Naive thymus-derived CD4-positive, alpha-beta T cell (primary cell): ENCODE data around the gene LSP1. TPM values are rescaled to one million over a fixed set of nuclear protein-coding genes. Genes with fewer than 3 reads are reported as not detected.
A peak's percentile ranks its signal among the peaks of the same experiment; 100 is the strongest.

ENCODE experiments used
- ATAC-seq: fragments of 150-1000 bp; cut with Tn5 transposase; 2 replicates; pipeline ENCODE4 v1.10.0; 2021; ENCODE audit warnings: mild to moderate bottlenecking, moderate library complexity
- CTCF ChIA-PET: fragments of 350-600 bp; sonication (Branson Sonifier 250); formaldehyde crosslinking; loops from one replicate; lab custom pipeline; 2021; ENCODE audit warnings: antibody characterized with exemption; lab: Charles Lee
- POLR2A ChIA-PET: fragments of 350-600 bp; sonication (Branson Sonifier 250); formaldehyde crosslinking; loops from one replicate; lab custom pipeline; 2021; ENCODE audit warnings: antibody characterized with exemption, inconsistent platforms; lab: Charles Lee
- DNase-seq, 9 donors: peaks; one replicate each; pipeline versions ENCODE4 v3.0.0 to v3.0.0-alpha.2; 2020 to 2022; ENCODE audit warnings: mixed read lengths in 1 of 9
- H3K27ac ChIP-seq: one replicate; pipeline ENCODE4 v1.7.0; 2013; ENCODE audit warnings: mild to moderate bottlenecking, low read depth, low read length, moderate library complexity
- H3K27me3 ChIP-seq, 2 donors: one replicate each; pipeline ENCODE4 v1.7.0; 2013; ENCODE audit warnings: low read length in 2 of 2, mild to moderate bottlenecking in 2 of 2, moderate library complexity in 2 of 2; ENCODE audit not compliant: control insufficient read depth in 2 of 2, insufficient read depth in 2 of 2
- H3K36me3 ChIP-seq, 3 experiments: 1 replicate in 2 of 3; 2 replicates in 1 of 3; pipeline ENCODE4 v1.7.0; 2013; ENCODE audit warnings: low read length in 3 of 3, mild to moderate bottlenecking in 3 of 3, moderate library complexity in 1 of 3; ENCODE audit not compliant: insufficient read depth in 3 of 3, control insufficient read depth in 2 of 3
- H3K4me1 ChIP-seq, 2 donors: one replicate each; pipeline ENCODE4 v1.7.0; 2013; ENCODE audit warnings: low read length in 2 of 2, mild to moderate bottlenecking in 2 of 2, moderate library complexity in 1 of 2; ENCODE audit not compliant: control insufficient read depth in 2 of 2, insufficient read depth in 2 of 2
- H3K4me3 ChIP-seq: 2 replicates; pipeline ENCODE4 v1.7.0; 2013; ENCODE audit warnings: mild to moderate bottlenecking, low read length
- H3K9me3 ChIP-seq, 3 experiments: 1 replicate in 2 of 3; 2 replicates in 1 of 3; pipeline ENCODE4 v1.7.0; 2013; ENCODE audit warnings: low read length in 3 of 3; ENCODE audit not compliant: control insufficient read depth in 2 of 3
- H3K27ac Mint-ChIP-seq, 9 donors: one replicate each; pipeline ENCODE4 v1.8.0; 2020 to 2022; ENCODE audit warnings: mixed read lengths in 9 of 9, mild to moderate bottlenecking in 8 of 9, moderate library complexity in 5 of 9, inconsistent platforms in 2 of 9
- H3K27me3 Mint-ChIP-seq, 5 donors: one replicate each; pipeline ENCODE4 v1.8.0; 2021 to 2022; ENCODE audit warnings: mixed read lengths in 5 of 5, mild to moderate bottlenecking in 1 of 5
- H3K36me3 Mint-ChIP-seq, 5 donors: one replicate each; pipeline ENCODE4 v1.8.0; 2020 to 2022; ENCODE audit warnings: mixed read lengths in 5 of 5, mild to moderate bottlenecking in 3 of 5, inconsistent platforms in 1 of 5
- H3K4me1 Mint-ChIP-seq, 7 donors: one replicate each; pipeline ENCODE4 v1.8.0; 2020 to 2022; ENCODE audit warnings: mixed read lengths in 7 of 7, mild to moderate bottlenecking in 3 of 7, inconsistent platforms in 1 of 7
- H3K4me3 Mint-ChIP-seq, 10 donors: one replicate each; pipeline ENCODE4 v1.8.0; 2020 to 2022; ENCODE audit warnings: mild to moderate bottlenecking in 10 of 10, mixed read lengths in 10 of 10, moderate library complexity in 6 of 10, inconsistent platforms in 2 of 10
- H3K9me3 Mint-ChIP-seq, 11 donors: one replicate each; pipeline ENCODE4 v1.8.0; 2020 to 2022; ENCODE audit warnings: mixed read lengths in 11 of 11, mild to moderate bottlenecking in 4 of 11, inconsistent platforms in 1 of 11, moderate library complexity in 1 of 11
- intact Hi-C, 2 donors: fragments of 100-400 bp; cut with micrococcal nuclease; formaldehyde crosslinking; loops; one replicate each; pipeline ENCODE4 v1.15.1; 2023
- polyA plus RNA-seq, 2 donors: library from polyadenylated mRNA; unstranded; fragments of 300-500 nt; fragmentation: Illumina TruSeq; gene quantifications; one replicate each; pipeline ENCODE4 v1.2.3, GENCODE V29; 2021
- total RNA-seq, 6 experiments: library from RNA in 5 of 6; stranded (reverse) in 5 of 6; gene quantifications; 1 replicate in 5 of 6; 2 replicates in 1 of 6; pipeline ENCODE4 v1.2.3 and lab custom pipeline; 2021 to 2026

The LSP1 gene
- total and polyA plus RNA-seq, 7 experiments from 2014 or later: 248 to 578 (median 295) TPM

GRCh38 chr11:1861435-1862411, 8.8 kb downstream of the LSP1 start:
- ATAC-seq: no peak
- no peaks in the 10 kb centered on the region for H3K9me3 Mint-ChIP-seq
- CTCF ChIA-PET: no interaction called here

GRCh38 chr11:1862588-1863351, 9.9 kb downstream of the LSP1 start:
- DNase-seq (no peak), ATAC-seq (peak; percentile 12)
- H3K27ac Mint-ChIP-seq: peak overlapping the region in 3 of 9 donors; percentile 43 to 88 (median 47)
- peaks cover 0 to 4% (median 0%) of the 10 kb centered on the region in 5 donors for H3K36me3 Mint-ChIP-seq
- no peaks in the 10 kb centered on the region for H3K9me3 ChIP-seq
- no peak overlapping the region for H3K4me3 ChIP-seq
- no peaks in the 10 kb centered on the region for H3K27me3 Mint-ChIP-seq
- H3K4me1 Mint-ChIP-seq: peaks cover 0 to 38% (median 15%) of the 10 kb centered on the region in 7 donors
- H3K4me1 ChIP-seq: peaks cover 25 to 28% of the 10 kb centered on the region in 2 donors
- H3K9me3 Mint-ChIP-seq: no peaks in the 10 kb centered on the region
- H3K27ac ChIP-seq: peak overlapping the region; percentile 31
- POLR2A ChIA-PET: interaction anchor here (0.6 kb wide), 1 partner anchor 9 kb away, joined by 3 read pairs; no protein-coding TSS in a partner anchor
- H3K36me3 ChIP-seq: peaks cover 0 to 41% (median 0%) of the 10 kb centered on the region in 3 experiments
- no peaks in the 10 kb centered on the region for H3K27me3 ChIP-seq
- intact Hi-C loops: no loop called here
- peak overlapping the region in 1 of 10 donors; percentile 56 for H3K4me3 Mint-ChIP-seq
- CTCF ChIA-PET: interaction anchor here (1.0 kb wide), 1 partner anchor 29 kb away, joined by 3 read pairs; no protein-coding TSS in a partner anchor

More at GRCh38 chr11:1861435-1862411, 8.8 kb downstream of the LSP1 start:
- Histone ChIP-seq H3K9me3 (no peaks in the 10 kb centered on the region), H3K4me3 (no peak overlapping the region), H3K27me3 (no peaks in the 10 kb centered on the region), H3K27ac (peak overlapping the region; percentile 31), H3K36me3 (peaks cover 0 to 48% (median 0%) of the 10 kb centered on the region in 3 experiments), H3K4me1 (peaks cover 25 to 28% of the 10 kb centered on the region in 2 donors)
- Mint-ChIP-seq H3K27me3 (no peaks in the 10 kb centered on the region), H3K4me1 (peaks cover 0 to 38% (median 15%) of the 10 kb centered on the region in 7 donors), H3K4me3 (no peak overlapping the region), H3K36me3 (peaks cover 0 to 4% (median 0%) of the 10 kb centered on the region in 5 donors), H3K27ac (no peak overlapping the region)
- intact Hi-C loops: no loop called here
- DNase-seq: no peak
- POLR2A ChIA-PET: no interaction called here

- H3K9me3 Mint-ChIP-seq: no peaks in the 10 kb centered on the region
- no peak for DNase-seq
- peak overlapping the region; percentile 33 for H3K27ac ChIP-seq
- ChIA-PET CTCF (interaction anchor here (1.0 kb wide), 1 partner anchor 30 kb away, joined by 3 read pairs; no protein-coding TSS in a partner anchor), POLR2A (interaction anchor here (0.6 kb wide), 1 partner anchor 10 kb away, joined by 3 read pairs; no protein-coding TSS in a partner anchor)
- H3K4me1 ChIP-seq: peaks cover 26 to 32% of the 10 kb centered on the region in 2 donors
- H3K9me3 ChIP-seq: no peaks in the 10 kb centered on the region
- no peak overlapping the region for H3K4me3 Mint-ChIP-seq
- ATAC-seq: peak; percentile 83
- no peaks in the 10 kb centered on the region for H3K27me3 ChIP-seq
- peak overlapping the region in 4 of 9 donors; percentile 32 to 88 (median 60) for H3K27ac Mint-ChIP-seq
- intact Hi-C loops: no loop called here
- H3K36me3 ChIP-seq: peaks cover 0 to 39% (median 0%) of the 10 kb centered on the region in 3 experiments
- peaks cover 0 to 39% (median 14%) of the 10 kb centered on the region in 7 donors for H3K4me1 Mint-ChIP-seq
- H3K27me3 Mint-ChIP-seq: no peaks in the 10 kb centered on the region
- H3K4me3 ChIP-seq: no peak overlapping the region
- H3K36me3 Mint-ChIP-seq: peaks cover 0 to 4% (median 0%) of the 10 kb centered on the region in 5 donors
These were observed 10.7 kb downstream of the LSP1 start for GRCh38 chr11:1863352-1864216.

- POLR2A ChIA-PET: no interaction called here
- ATAC-seq (no peak), DNase-seq (no peak)
- Mint-ChIP-seq H3K4me1 (peaks cover 5 to 39% (median 16%) of the 10 kb centered on the region in 7 donors), H3K27ac (peak overlapping the region in 3 of 9 donors; percentile 32 to 72 (median 51)), H3K9me3 (no peaks in the 10 kb centered on the region), H3K27me3 (no peaks in the 10 kb centered on the region), H3K36me3 (peaks cover 0 to 4% (median 0%) of the 10 kb centered on the region in 5 donors), H3K4me3 (no peak overlapping the region)
- Histone ChIP-seq H3K4me1 (peaks cover 26 to 38% of the 10 kb centered on the region in 2 donors), H3K4me3 (no peak overlapping the region), H3K27me3 (no peaks in the 10 kb centered on the region), H3K9me3 (no peaks in the 10 kb centered on the region), H3K36me3 (peaks cover 0 to 33% (median 0%) of the 10 kb centered on the region in 3 experiments), H3K27ac (no peak overlapping the region)
- intact Hi-C loops: no loop called here
- CTCF ChIA-PET: no interaction called here
These were observed 11.3 kb downstream of the LSP1 start for GRCh38 chr11:1864231-1864630.

- H3K27ac ChIP-seq: no peak overlapping the region
- peaks cover 0 to 4% (median 0%) of the 10 kb centered on the region in 5 donors for H3K36me3 Mint-ChIP-seq
- peaks cover 13 to 46% (median 24%) of the 10 kb centered on the region in 7 donors for H3K4me1 Mint-ChIP-seq
- H3K36me3 ChIP-seq: peaks cover 0 to 32% (median 0%) of the 10 kb centered on the region in 3 experiments
- H3K9me3 ChIP-seq: no peaks in the 10 kb centered on the region
- CTCF ChIA-PET: interaction anchor here (1.3 kb wide), 1 partner anchor 171 kb away, joined by 4 read pairs; no protein-coding TSS in a partner anchor
- no peaks in the 10 kb centered on the region for H3K27me3 Mint-ChIP-seq
- H3K4me1 ChIP-seq: peaks cover 33 to 41% of the 10 kb centered on the region in 2 donors
- peak overlapping the region in 4 of 9 donors; percentile 12 to 71 (median 62) for H3K27ac Mint-ChIP-seq
- POLR2A ChIA-PET: interaction anchor here (1.4 to 7.0 kb wide), 2 partner anchors 12 kb away, joined by 3 to 91 read pairs; partner anchors contain the start of gene LSP1
- H3K27me3 ChIP-seq: no peaks in the 10 kb centered on the region
- DNase-seq (no peak), ATAC-seq (no peak)
- intact Hi-C loops: no loop called here
- H3K9me3 Mint-ChIP-seq: no peaks in the 10 kb centered on the region
- H3K4me3 Mint-ChIP-seq: peak overlapping the region in 2 of 10 donors; percentile 32 to 58
- H3K4me3 ChIP-seq: no peak overlapping the region
These were observed 12.2 kb downstream of the LSP1 start for GRCh38 chr11:1864831-1865665.
